ENCODE results near the gene IQGAP3. TPM values are rescaled to one million over a fixed set of nuclear protein-coding genes. Genes with fewer than 3 reads are reported as not detected.

Gene IQGAP3
- total and polyA plus RNA-seq, 2 of the 4 experiments (the other 2 are of a cell fraction) = 12.5 to 13.6 TPM

DNA sequence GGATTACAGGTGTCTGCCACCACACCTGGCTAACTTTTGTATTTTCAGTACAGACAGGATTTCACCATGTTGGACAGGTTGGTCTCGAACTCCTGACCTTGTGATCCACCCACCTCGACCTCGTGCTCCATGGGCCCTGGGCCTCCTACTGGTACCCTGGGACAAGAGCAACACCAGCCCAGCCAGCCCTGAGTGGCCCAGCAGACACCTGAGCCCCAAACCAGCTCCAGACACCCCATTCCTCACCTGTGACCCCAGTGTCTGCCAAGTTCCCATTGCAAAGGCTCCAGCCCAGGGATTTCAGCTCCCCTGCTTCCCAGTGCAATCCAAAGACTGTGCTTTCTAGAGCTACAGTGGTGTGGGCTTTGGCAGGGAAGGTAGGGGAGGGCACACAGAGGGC lies 86.4 kb downstream of the IQGAP3 start:
- Histone ChIP-seq H3K9me1 (ENCODE audit: insufficient read depth, low read length) (peaks cover 62% of the 10 kb centered on the region), H2BK5ac (ENCODE audit: low read depth, low read length, poor library complexity, severe bottlenecking) (no peak overlapping the region), H3K9ac (ENCODE audit: low read depth, low read length) (no peak overlapping the region), H3K4ac (ENCODE audit: low read depth, low read length) (no peak overlapping the region), H3K56ac (ENCODE audit: extremely low read depth, insufficient read depth, low read length) (no peak overlapping the region), H3K27me3 (ENCODE audit: control insufficient read depth, insufficient read depth, low read length) (no peaks in the 10 kb centered on the region), H3K4me1 (ENCODE audit: control insufficient read depth, insufficient read depth, low read length) (peaks cover 32% of the 10 kb centered on the region), H2BK15ac (ENCODE audit: low read depth, low read length) (no peak overlapping the region), H2AFZ (replicated peaks; ENCODE audit: low read length, poor library complexity) (no peak overlapping the region), H4K91ac (ENCODE audit: insufficient read depth, low read depth, low read length) (no peak overlapping the region), H3K27ac (ENCODE audit: insufficient read depth, low read length) (no peak overlapping the region), H3K79me1 (ENCODE audit: low read depth in 1 of 2, low read length in 2 of 2) (peaks cover 12 to 100% of the 10 kb centered on the region in 2 experiments; a peak in 3 of 4 replicates), H3K14ac (replicated peaks; ENCODE audit: low read depth, low read length) (no peak overlapping the region), H4K20me1 (ENCODE audit: insufficient read depth, low read length) (peaks cover 99% of the 10 kb centered on the region), H3K23ac (ENCODE audit: low read depth, low read length) (no peak overlapping the region), H3K4me3 (ENCODE audit: insufficient read depth, low read depth, low read length) (no peak overlapping the region), H3K36me3 (ENCODE audit: control insufficient read depth, insufficient read depth, low read length) (peaks cover 27% of the 10 kb centered on the region), H2AK5ac (ENCODE audit: low read depth, low read length) (no peak overlapping the region), H2BK20ac (ENCODE audit: low read depth, low read length) (no peak overlapping the region), H4K8ac (ENCODE audit: low read depth in 2 of 2, low read length in 2 of 2) (no peak overlapping the region), H3K18ac (ENCODE audit: low read depth, low read length) (no peak overlapping the region), H2BK120ac (ENCODE audit: low read depth, low read length) (no peak overlapping the region), H3K4me2 (ENCODE audit: low read depth, low read length) (no peak overlapping the region), H2AK9ac (replicated peaks; ENCODE audit: low read depth, low read length, poor library complexity) (no peak overlapping the region), H3K9me3 (ENCODE audit: control insufficient read depth, insufficient read depth, low read length) (no peaks in the 10 kb centered on the region), H4K5ac (ENCODE audit: low read depth, low read length) (no peak overlapping the region)
- ChIA-PET CTCF (no interaction called here), POLR2A (ENCODE audit: unreplicated experiment) (no interaction called here)
- TF ChIP-seq RAD21 (IDR thresholded peaks at IDR 0.05; ENCODE audit: low read length) (no peak), MAZ (IDR thresholded peaks at IDR 0.05; ENCODE audit: borderline replicate concordance, low read depth, low read length) (no peak)
- TF ChIP-seq, protein P1, sequence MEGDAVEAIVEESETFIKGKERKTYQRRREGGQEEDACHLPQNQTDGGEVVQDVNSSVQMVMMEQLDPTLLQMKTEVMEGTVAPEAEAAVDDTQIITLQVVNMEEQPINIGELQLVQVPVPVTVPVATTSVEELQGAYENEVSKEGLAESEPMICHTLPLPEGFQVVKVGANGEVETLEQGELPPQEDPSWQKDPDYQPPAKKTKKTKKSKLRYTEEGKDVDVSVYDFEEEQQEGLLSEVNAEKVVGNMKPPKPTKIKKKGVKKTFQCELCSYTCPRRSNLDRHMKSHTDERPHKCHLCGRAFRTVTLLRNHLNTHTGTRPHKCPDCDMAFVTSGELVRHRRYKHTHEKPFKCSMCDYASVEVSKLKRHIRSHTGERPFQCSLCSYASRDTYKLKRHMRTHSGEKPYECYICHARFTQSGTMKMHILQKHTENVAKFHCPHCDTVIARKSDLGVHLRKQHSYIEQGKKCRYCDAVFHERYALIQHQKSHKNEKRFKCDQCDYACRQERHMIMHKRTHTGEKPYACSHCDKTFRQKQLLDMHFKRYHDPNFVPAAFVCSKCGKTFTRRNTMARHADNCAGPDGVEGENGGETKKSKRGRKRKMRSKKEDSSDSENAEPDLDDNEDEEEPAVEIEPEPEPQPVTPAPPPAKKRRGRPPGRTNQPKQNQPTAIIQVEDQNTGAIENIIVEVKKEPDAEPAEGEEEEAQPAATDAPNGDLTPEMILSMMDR (conservative IDR thresholded peaks at IDR 0.05; ENCODE audit: low read depth, low read length) = no peak
- dilution Hi-C loops (cut with HindIII; ENCODE audit: low sequenced_read_pairs, unreplicated experiment) = no loop called here
- no TSS peak for BruUV-seq (replicated peaks)
- no peak for ATAC-seq (ENCODE audit: low read depth)
- no peak for DNase-seq
- WGBS, 2 experiments (ENCODE audit: extremely low coverage in 2 of 2, insufficient read length in 1 of 2) = 67% methylated on average over 3 of the region's 3 CpGs; no CpG with 5 or more reads in 1 of the 2 experiments
- intact Hi-C loops (cut with micrococcal nuclease) = no loop called here
- in situ Hi-C loops (cut with MboI; ENCODE audit: low sequenced_read_pairs) = no loop called here
